ENCODE measurements around the gene ZNF496. TPM values are rescaled to one million over a fixed set of nuclear protein-coding genes. Genes with fewer than 3 reads are reported as not detected.
"Not testable (repeated sequence)": the region's sequence is repeated elsewhere in the genome, so short reads cannot be mapped to it uniquely, and the experiment has no call there.

Gene ZNF496
- 10 to 100 TPM in 3 of 5 experiments, 1 to 10 TPM in 2; 9.5 to 25.1 (median 17.3) TPM for total RNA-seq
- polyA plus RNA-seq = 10 to 100 TPM in 1 of 2 donors, 1 to 10 TPM in 1; 9.2 to 10.5 TPM
- 21.1 reads per million, percentile 51 among the genes with 10 or more reads in this experiment for total RNA-seq

GRCh38 chr1:247331525-247332214 lies at the start of gene ZNF496:
Gene ZNF496 (minus strand): TSS chr1:247331867. CDS start chr1:247329578, 2,289 bp downstream.
- Mint-ChIP-seq H3K36me3 (peaks cover 0 to 10% (median 5%) of the 10 kb centered on the region in 5 donors), H3K4me1 (peaks cover 10 to 40% (median 26%) of the 10 kb centered on the region in 7 donors), H3K27ac (peak within 1 kb of the TSS in 8 of 9 donors; percentile 77 to 92 (median 86)), H3K4me3 (peak within 1 kb of the TSS; percentile 91 to 99 (median 94)), H3K27me3 (no peaks in the 10 kb centered on the region), H3K9me3 (peaks cover 0 to 1% (median 0%) of the 10 kb centered on the region in 11 donors)
- H3K27me3 ChIP-seq (ENCODE audit: control insufficient read depth in 2 of 2, insufficient read depth in 2 of 2, low read length in 2 of 2) = no peaks in the 10 kb centered on the region
- H3K4me1 ChIP-seq (ENCODE audit: control insufficient read depth in 2 of 2, insufficient read depth in 2 of 2, low read length in 2 of 2) = peaks cover 6 to 14% of the 10 kb centered on the region in 2 donors
- ATAC-seq = peak; percentile 70
- intact Hi-C loops (cut with micrococcal nuclease) = loop anchor here (1.0 to 10.0 kb wide), 7 partner anchors 41 to 767 kb away; partner anchors contain the start of genes ZNF669 (in 2 of the 2), AHCTF1 (in 1 of the 2), CNST (in 1 of the 2) and TFB2M (in 1 of the 2)
- no peaks in the 10 kb centered on the region for H3K36me3 ChIP-seq (ENCODE audit: control insufficient read depth in 2 of 3, insufficient read depth in 3 of 3, low read length in 3 of 3)
- ChIA-PET POLR2A (interaction anchor here (0.8 to 1.6 kb wide), 6 partner anchors 7 to 228 kb away, joined by 3 to 7 read pairs (median 4); partner anchors contain the start of gene ZNF669), CTCF (interaction anchor here (1.6 kb wide), 1 partner anchor 59 kb away, joined by 6 read pairs; no protein-coding TSS in a partner anchor)
- peak within 1 kb of the TSS; percentile 64 for H3K4me3 ChIP-seq (ENCODE audit: low read length)
- peak within 1 kb of the TSS; percentile 72 for H3K27ac ChIP-seq (ENCODE audit: low read depth, low read length)
- DNase-seq = peak; percentile 22 to 68 (median 55)
- no peaks in the 10 kb centered on the region for H3K9me3 ChIP-seq (ENCODE audit: control insufficient read depth in 2 of 3, low read length in 3 of 3)

- no peak overlapping the region for H3K27ac ChIP-seq (ENCODE audit: low read depth, low read length)
- no peaks in the 10 kb centered on the region for H3K36me3 ChIP-seq (ENCODE audit: control insufficient read depth in 2 of 3, insufficient read depth in 3 of 3, low read length in 3 of 3)
- Mint-ChIP-seq H3K4me1 (peaks cover 0 to 5% (median 4%) of the 10 kb centered on the region in 7 donors), H3K9me3 (peaks cover 0 to 5% (median 0%) of the 10 kb centered on the region in 11 donors), H3K36me3 (no peaks in the 10 kb centered on the region), H3K4me3 (no peak overlapping the region), H3K27me3 (peaks cover 0 to 15% (median 4%) of the 10 kb centered on the region in 5 donors), H3K27ac (no peak overlapping the region)
- no peak for ATAC-seq
- no peak for DNase-seq
- no peaks in the 10 kb centered on the region for H3K27me3 ChIP-seq (ENCODE audit: control insufficient read depth in 2 of 2, insufficient read depth in 2 of 2, low read length in 2 of 2)
- H3K9me3 ChIP-seq (ENCODE audit: control insufficient read depth in 2 of 3, low read length in 3 of 3) = no peaks in the 10 kb centered on the region
- H3K4me1 ChIP-seq (ENCODE audit: control insufficient read depth in 2 of 2, insufficient read depth in 2 of 2, low read length in 2 of 2) = no peaks in the 10 kb centered on the region
- no peak overlapping the region for H3K4me3 ChIP-seq (ENCODE audit: low read length)
- CTCF ChIA-PET = interaction anchor here (0.7 kb wide), 1 partner anchor 9 kb away, joined by 3 read pairs; no protein-coding TSS in a partner anchor
- intact Hi-C loops (cut with micrococcal nuclease) = loop anchor here in 1 of 2 donors (10.0 kb wide), 1 partner anchor 444 kb away; the partner anchor contains the start of gene AHCTF1
- POLR2A ChIA-PET = no interaction called here
These were observed 46.8 kb upstream of the ZNF496 start for GRCh38 chr1:247378334-247379073.

- H3K4me1 ChIP-seq (ENCODE audit: control insufficient read depth in 2 of 2, insufficient read depth in 2 of 2, low read length in 2 of 2); DNase-seq; CTCF ChIA-PET; POLR2A ChIA-PET; H3K4me1 Mint-ChIP-seq; H3K4me3 ChIP-seq (ENCODE audit: low read length); H3K9me3 ChIP-seq (ENCODE audit: control insufficient read depth in 2 of 3, low read length in 3 of 3); H3K36me3 Mint-ChIP-seq; ATAC-seq; H3K4me3 Mint-ChIP-seq; H3K27ac Mint-ChIP-seq; H3K27ac ChIP-seq (ENCODE audit: low read depth, low read length); H3K36me3 ChIP-seq (ENCODE audit: control insufficient read depth in 2 of 3, insufficient read depth in 3 of 3, low read length in 3 of 3); H3K27me3 ChIP-seq (ENCODE audit: control insufficient read depth in 2 of 2, insufficient read depth in 2 of 2, low read length in 2 of 2); H3K9me3 Mint-ChIP-seq: not testable (repeated sequence)
- intact Hi-C loops (cut with micrococcal nuclease) = loop anchor here in 1 of 2 donors (10.0 kb wide), 1 partner anchor 443 kb away; the partner anchor contains the start of gene AHCTF1
- H3K27me3 Mint-ChIP-seq = peaks cover 0 to 15% (median 4%) of the 10 kb centered on the region in 5 donors
These were observed 46.0 kb upstream of the ZNF496 start for GRCh38 chr1:247377656-247378055.

- ATAC-seq (no peak), DNase-seq (no peak)
- no peaks in the 10 kb centered on the region for H3K36me3 ChIP-seq (ENCODE audit: control insufficient read depth in 2 of 3, insufficient read depth in 3 of 3, low read length in 3 of 3)
- H3K4me1 Mint-ChIP-seq = peaks cover 0 to 10% (median 7%) of the 10 kb centered on the region in 7 donors
- H3K27ac ChIP-seq (ENCODE audit: low read depth, low read length) = no peak overlapping the region
- no peaks in the 10 kb centered on the region for H3K36me3 Mint-ChIP-seq
- H3K4me1 ChIP-seq (ENCODE audit: control insufficient read depth in 2 of 2, insufficient read depth in 2 of 2, low read length in 2 of 2) = no peaks in the 10 kb centered on the region
- intact Hi-C loops (cut with micrococcal nuclease) = loop anchor here in 1 of 2 donors (10.0 kb wide), 1 partner anchor 442 kb away; the partner anchor contains the start of gene AHCTF1
- no peaks in the 10 kb centered on the region for H3K27me3 ChIP-seq (ENCODE audit: control insufficient read depth in 2 of 2, insufficient read depth in 2 of 2, low read length in 2 of 2)
- H3K27me3 Mint-ChIP-seq = peaks cover 0 to 15% (median 5%) of the 10 kb centered on the region in 5 donors
- no peak overlapping the region for H3K4me3 Mint-ChIP-seq
- H3K27ac Mint-ChIP-seq = no peak overlapping the region
- POLR2A ChIA-PET = no interaction called here
- no peak overlapping the region for H3K4me3 ChIP-seq (ENCODE audit: low read length)
- H3K9me3 Mint-ChIP-seq = peaks cover 0 to 5% (median 0%) of the 10 kb centered on the region in 11 donors
- H3K9me3 ChIP-seq (ENCODE audit: control insufficient read depth in 2 of 3, low read length in 3 of 3) = no peaks in the 10 kb centered on the region
- CTCF ChIA-PET = no interaction called here
These were observed 45.0 kb upstream of the ZNF496 start for GRCh38 chr1:247376659-247377058.

- no peak overlapping the region for H3K4me3 Mint-ChIP-seq
- intact Hi-C loops (cut with micrococcal nuclease) = loop anchor here in 1 of 2 donors (10.0 kb wide), 1 partner anchor 441 kb away; the partner anchor contains the start of gene AHCTF1
- DNase-seq = no peak
- H3K36me3 ChIP-seq (ENCODE audit: control insufficient read depth in 2 of 3, insufficient read depth in 3 of 3, low read length in 3 of 3) = no peaks in the 10 kb centered on the region
- H3K9me3 Mint-ChIP-seq = peaks cover 0 to 5% (median 0%) of the 10 kb centered on the region in 11 donors
- H3K36me3 Mint-ChIP-seq = no peaks in the 10 kb centered on the region
- no peak overlapping the region for H3K27ac Mint-ChIP-seq
- CTCF ChIA-PET = interaction anchor here (3.8 kb wide), 1 partner anchor 111 kb away, joined by 97 read pairs; no protein-coding TSS in a partner anchor
- no peaks in the 10 kb centered on the region for H3K4me1 ChIP-seq (ENCODE audit: control insufficient read depth in 2 of 2, insufficient read depth in 2 of 2, low read length in 2 of 2)
- ATAC-seq = no peak
- H3K27ac ChIP-seq (ENCODE audit: low read depth, low read length) = no peak overlapping the region
- no peak overlapping the region for H3K4me3 ChIP-seq (ENCODE audit: low read length)
- peaks cover 0 to 10% (median 7%) of the 10 kb centered on the region in 7 donors for H3K4me1 Mint-ChIP-seq
- no peaks in the 10 kb centered on the region for H3K27me3 ChIP-seq (ENCODE audit: control insufficient read depth in 2 of 2, insufficient read depth in 2 of 2, low read length in 2 of 2)
- H3K27me3 Mint-ChIP-seq = peaks cover 0 to 15% (median 5%) of the 10 kb centered on the region in 5 donors
- H3K9me3 ChIP-seq (ENCODE audit: control insufficient read depth in 2 of 3, low read length in 3 of 3) = no peaks in the 10 kb centered on the region
- POLR2A ChIA-PET = no interaction called here
These were observed 44.1 kb upstream of the ZNF496 start for GRCh38 chr1:247375747-247376146.
